Nucleus accumbens (tissue), 56 donors: ENCODE measurements around the gene SMOC2.

Source experiments
- DNase-seq, 56 donors: peaks; one replicate each; lab custom pipeline; 2025; lab: John Stamatoyannopoulos, UW

The SMOC2 gene

GRCh38 chr6:168638468-168639271 is 197.7 kb downstream of the SMOC2 start:
- no peak for DNase-seq

- DNase-seq: no peak
Measured at GRCh38 chr6:168640181-168640580, 199.2 kb downstream of the SMOC2 start.

GRCh38 chr6:168640768-168641167 is 199.8 kb downstream of the SMOC2 start:
- DNase-seq: no peak

GRCh38 chr6:168641446-168641845 is 200.5 kb downstream of the SMOC2 start:
- DNase-seq: no peak

- no peak for DNase-seq
Measured at GRCh38 chr6:168643401-168643800, 202.4 kb downstream of the SMOC2 start.

- no peak for DNase-seq
Measured at GRCh38 chr6:168645326-168645725, 204.3 kb downstream of the SMOC2 start.

- DNase-seq: no peak
Measured at GRCh38 chr6:168647271-168647670, 206.3 kb downstream of the SMOC2 start.

- DNase-seq: no peak
Measured at GRCh38 chr6:168648240-168649125, 207.5 kb downstream of the SMOC2 start.

- no peak for DNase-seq
Measured at GRCh38 chr6:168649209-168649608, 208.2 kb downstream of the SMOC2 start.

- no peak for DNase-seq
Measured at GRCh38 chr6:168650671-168651111, 209.7 kb downstream of the SMOC2 start.

- no peak for DNase-seq
Measured at GRCh38 chr6:168655462-168656152, 214.6 kb downstream of the SMOC2 start.

GRCh38 chr6:168658059-168658458 is 217.1 kb downstream of the SMOC2 start:
- no peak for DNase-seq

GRCh38 chr6:168660400-168660945 is 219.5 kb downstream of the SMOC2 start:
- no peak for DNase-seq

GRCh38 chr6:168662301-168662936 is 221.4 kb downstream of the SMOC2 start:
- DNase-seq: no peak

- DNase-seq: no peak
Measured at GRCh38 chr6:168663041-168663440, 222.1 kb downstream of the SMOC2 start.

- no peak for DNase-seq
Measured at GRCh38 chr6:168664956-168665355, 224.0 kb downstream of the SMOC2 start.

- DNase-seq: no peak
Measured at GRCh38 chr6:168666170-168666569, 225.2 kb downstream of the SMOC2 start.

GRCh38 chr6:168666699-168667427 is 225.9 kb downstream of the SMOC2 start:
- DNase-seq: no peak

GRCh38 chr6:168667428-168667805 is 226.4 kb downstream of the SMOC2 start:
- DNase-seq: no peak
